K562 (cell line): ENCODE measurements around the gene KCNK4. TPM values are rescaled to one million over a fixed set of nuclear protein-coding genes. Genes with fewer than 3 reads are reported as not detected.

Experiments
- CBX1 ChIP-seq: sonication (generic); IDR thresholded peaks from 2 replicates; pipeline ENCODE4 v1.6.1; 2016; ENCODE audit warnings: antibody characterized with exemption, low read depth, mild to moderate bottlenecking
- ESRRA ChIP-seq: fragments of 450-650 bp; IDR thresholded peaks from 2 replicates; pipeline ENCODE4 v1.6.1; 2014; ENCODE audit warnings: low read depth, mild to moderate bottlenecking, moderate library complexity, borderline replicate concordance
- GABPB2 ChIP-seq: fragments of 250-450 bp; sonication (Bioruptor Pico); conservative IDR thresholded peaks from 2 replicates; pipeline ENCODE4 v1.5.1; 2021; ENCODE audit warnings: mild to moderate bottlenecking
- HDGF ChIP-seq: fragments of 450-650 bp; IDR thresholded peaks from 2 replicates; pipeline ENCODE4 v1.6.1; 2016
- HNRNPLL ChIP-seq: fragments of 200-400 bp; formaldehyde crosslinking; IDR thresholded peaks from 2 replicates; pipeline ENCODE4 v1.6.1; 2017; ENCODE audit warnings: low read length, low read depth, mild to moderate bottlenecking; ENCODE audit not compliant: poor library complexity, severe bottlenecking
- LCOR ChIP-seq: sonication (generic); formaldehyde crosslinking; IDR thresholded peaks from 2 replicates; pipeline ENCODE4 v1.8.0; 2022; ENCODE audit warnings: mild to moderate bottlenecking, missing genetic modification reagents
- LEF1 ChIP-seq: fragments of 450-650 bp; IDR thresholded peaks from 2 replicates; pipeline ENCODE4 v1.6.1; 2016; ENCODE audit warnings: mild to moderate bottlenecking
- MAZ ChIP-seq, 2 experiments: fragments of 450-650 bp in 1 of 2; sonication (generic) in 1 of 2; formaldehyde crosslinking; IDR thresholded peaks in 1 of 2; conservative IDR thresholded peaks in 1 of 2; 2 replicates each; pipeline versions ENCODE4 v1.4.0 to v1.5.0; 2020; ENCODE audit warnings: mild to moderate bottlenecking in 1 of 2, missing genetic modification reagents in 1 of 2
- MTF1 ChIP-seq: fragments of 250-450 bp; sonication (Bioruptor Pico); IDR thresholded peaks from 2 replicates; pipeline ENCODE4 v1.9.0; 2021; ENCODE audit warnings: moderate library complexity, mild to moderate bottlenecking, inconsistent platforms, borderline replicate concordance
- NCOA1 ChIP-seq: fragments of 450-650 bp; IDR thresholded peaks from 2 replicates; pipeline ENCODE4 v1.6.1; 2016; ENCODE audit warnings: low read depth
- RNF2 ChIP-seq: sonication (generic); IDR thresholded peaks from 2 replicates; pipeline ENCODE4 v1.6.1; 2016
- SUPT5H ChIP-seq: fragments of 450-650 bp; IDR thresholded peaks from 2 replicates; pipeline ENCODE4 v1.6.1; 2016
- TAF1 ChIP-seq: IDR thresholded peaks from 2 replicates; pipeline ENCODE4 v1.6.1; 2011; ENCODE audit warnings: mild to moderate bottlenecking, low read length, moderate library complexity; ENCODE audit not compliant: insufficient read depth, control insufficient read depth, severe bottlenecking; ENCODE audit errors: extremely low read depth
- TFAM ChIP-seq: fragments of 250-450 bp; sonication (Bioruptor Pico); conservative IDR thresholded peaks from 2 replicates; pipeline ENCODE4 v1.5.0; 2021; ENCODE audit warnings: mild to moderate bottlenecking, moderate library complexity
- ZNF282 ChIP-seq: sonication (generic); formaldehyde crosslinking; IDR thresholded peaks from 2 replicates; pipeline ENCODE4 v1.8.1; 2023; ENCODE audit warnings: missing genetic modification reagents
- ZNF445 ChIP-seq: fragments of 250-450 bp; sonication (Bioruptor Pico); IDR thresholded peaks from 2 replicates; pipeline ENCODE4 v1.4.0; 2020; ENCODE audit warnings: low read depth, mild to moderate bottlenecking, moderate library complexity
- ZNF639 ChIP-seq, 2 experiments: fragments of 200-800 bp in 1 of 2; sonication (Bioruptor generic) in 1 of 2; sonication (generic) in 1 of 2; formaldehyde crosslinking in 1 of 2; IDR thresholded peaks in 1 of 2; conservative IDR thresholded peaks in 1 of 2; 2 replicates each; pipeline versions ENCODE4 v1.5.0 to v1.6.1; 2016 to 2020; ENCODE audit warnings: missing compliant biosample characterization in 1 of 2, missing genetic modification characterization in 1 of 2, missing genetic modification reagents in 1 of 2
- polyA plus RNA-seq, 8 experiments: library from polyadenylated mRNA; depleted of rRNA in 4 of 8; stranded (reverse) in 5 of 8; unstranded in 3 of 8; fragments of >200 nt; fragmentation: Nextera tagmentation in 2 of 8; fragmentation: Illumina TruSeq in 1 of 8; extraction: Ambion mirVana in 2 of 8; extraction: Trizol in 1 of 8; gene quantifications; 2 replicates each; pipeline versions ENCODE4 v1.2.1 to v1.2.3, GENCODE V29; 2011 to 2014; ENCODE audit warnings: inconsistent platforms in 1 of 8, missing spikeins in 1 of 8
- total RNA-seq, 7 experiments: library from RNA; depleted of rRNA in 6 of 7; stranded (reverse); fragments of >200 nt in 6 of 7; fragmentation: Illumina TruSeq in 2 of 7; extraction: Trizol in 2 of 7; gene quantifications; 2 replicates each; pipeline versions ENCODE4 v1.2.1 to v1.2.3, GENCODE V29; 2011 to 2021; ENCODE audit warnings: low replicate concordance in 1 of 7
- TF ChIP-seq, protein P1 (sequence below): fragments of 450-650 bp; IDR thresholded peaks from one replicate; pipeline ENCODE4 v1.6.1; 2018; ENCODE audit warnings: mild to moderate bottlenecking, moderate library complexity; ENCODE audit not compliant: partially characterized antibody
- TF ChIP-seq, protein P2 (sequence below): IDR thresholded peaks from 2 replicates; pipeline ENCODE4 v1.6.1; 2011; ENCODE audit warnings: borderline replicate concordance, low read depth, mild to moderate bottlenecking, moderate library complexity, low read length; ENCODE audit not compliant: insufficient read depth, poor library complexity, severe bottlenecking

Gene KCNK4
- total and polyA plus RNA-seq, 9 of the 15 experiments (the other 6 are each of a cell fraction or from before 2014, with no cell fraction given): not detected

GRCh38 chr11:64246871-64247728, 44.0 kb upstream of the KCNK4 start, which contains the start of gene PPP1R14B (continued):
- TF ChIP-seq HNRNPLL (peak; percentile 69), TFAM (CRISPR knock-in tag) (no peak), LCOR (CRISPR knock-in tag) (0 out of 2 replicates have a peak, but pooled peaks have one; percentile 64), LEF1 (peak; percentile 38; the same call in 1 of the 2 replicates), NCOA1 (peak; percentile 58; the same call in 1 of the 2 replicates), MTF1 (CRISPR knock-in tag) (no peak), MAZ (CRISPR knock-in tag; conservative IDR thresholded peaks at IDR 0.05 in 1 of 2, IDR thresholded peaks at IDR 0.05 in 1 of 2) (peak; percentile 91 to 92), SUPT5H (peak; percentile 87), ZNF282 (CRISPR knock-in tag) (peak; percentile 63; the same call in 1 of the 2 replicates), ZNF639 (CRISPR knock-in tag; conservative IDR thresholded peaks at IDR 0.05 in 1 of 2, IDR thresholded peaks at IDR 0.05 in 1 of 2) (peak in 1 of 2 experiments; percentile 89; a peak in 2 of 4 replicates), ZNF445 (no peak), ESRRA (no peak; the same call in 1 of the 2 replicates), CBX1 (peak; percentile 94), TAF1 (peak; percentile 45), RNF2 (peak; percentile 27; the same call in 1 of the 2 replicates), HDGF (0 out of 2 replicates have a peak, but pooled peaks have one; percentile 46), GABPB2 (CRISPR knock-in tag) (no peak)
- TF ChIP-seq, protein P1, sequence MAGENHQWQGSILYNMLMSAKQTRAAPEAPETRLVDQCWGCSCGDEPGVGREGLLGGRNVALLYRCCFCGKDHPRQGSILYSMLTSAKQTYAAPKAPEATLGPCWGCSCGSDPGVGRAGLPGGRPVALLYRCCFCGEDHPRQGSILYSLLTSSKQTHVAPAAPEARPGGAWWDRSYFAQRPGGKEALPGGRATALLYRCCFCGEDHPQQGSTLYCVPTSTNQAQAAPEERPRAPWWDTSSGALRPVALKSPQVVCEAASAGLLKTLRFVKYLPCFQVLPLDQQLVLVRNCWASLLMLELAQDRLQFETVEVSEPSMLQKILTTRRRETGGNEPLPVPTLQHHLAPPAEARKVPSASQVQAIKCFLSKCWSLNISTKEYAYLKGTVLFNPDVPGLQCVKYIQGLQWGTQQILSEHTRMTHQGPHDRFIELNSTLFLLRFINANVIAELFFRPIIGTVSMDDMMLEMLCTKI: no peak
- TF ChIP-seq, protein P2, sequence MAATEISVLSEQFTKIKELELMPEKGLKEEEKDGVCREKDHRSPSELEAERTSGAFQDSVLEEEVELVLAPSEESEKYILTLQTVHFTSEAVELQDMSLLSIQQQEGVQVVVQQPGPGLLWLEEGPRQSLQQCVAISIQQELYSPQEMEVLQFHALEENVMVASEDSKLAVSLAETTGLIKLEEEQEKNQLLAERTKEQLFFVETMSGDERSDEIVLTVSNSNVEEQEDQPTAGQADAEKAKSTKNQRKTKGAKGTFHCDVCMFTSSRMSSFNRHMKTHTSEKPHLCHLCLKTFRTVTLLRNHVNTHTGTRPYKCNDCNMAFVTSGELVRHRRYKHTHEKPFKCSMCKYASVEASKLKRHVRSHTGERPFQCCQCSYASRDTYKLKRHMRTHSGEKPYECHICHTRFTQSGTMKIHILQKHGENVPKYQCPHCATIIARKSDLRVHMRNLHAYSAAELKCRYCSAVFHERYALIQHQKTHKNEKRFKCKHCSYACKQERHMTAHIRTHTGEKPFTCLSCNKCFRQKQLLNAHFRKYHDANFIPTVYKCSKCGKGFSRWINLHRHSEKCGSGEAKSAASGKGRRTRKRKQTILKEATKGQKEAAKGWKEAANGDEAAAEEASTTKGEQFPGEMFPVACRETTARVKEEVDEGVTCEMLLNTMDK: peak; percentile 89
